ENCODE measurements around the gene TAF1B. TPM values are rescaled to one million over a fixed set of nuclear protein-coding genes. Genes with fewer than 3 reads are reported as not detected.

Gene TAF1B
- total and polyA plus RNA-seq, 2 donors from 2014 or later, result 8.8 to 27.7 TPM

DNA sequence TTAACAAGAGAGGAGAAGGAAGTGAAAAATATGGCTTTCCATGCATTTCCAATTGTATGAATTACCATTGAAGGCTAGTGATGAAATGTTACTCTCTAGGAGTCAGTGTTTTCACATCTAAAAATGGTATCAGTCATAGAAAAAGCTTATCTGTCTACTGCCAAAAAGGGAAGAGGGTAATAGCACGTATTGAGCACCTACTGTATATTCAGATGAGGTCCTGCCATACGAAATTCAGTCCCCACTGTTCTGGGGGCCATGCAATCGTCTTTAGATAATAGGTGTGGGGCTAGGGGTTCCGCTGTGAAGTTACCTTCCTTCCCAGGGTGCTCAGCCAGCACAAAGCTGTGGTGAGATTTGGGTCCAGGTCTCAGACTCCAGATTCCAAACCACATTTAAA, 94.0 kb downstream of the TAF1B start:
- FAIRE-seq, result no peak
- H3K4me3 ChIP-seq (ENCODE audit: low read length in 3 of 3), result no peak overlapping the region
- H3K4me1 ChIP-seq (ENCODE audit: control insufficient read depth in 2 of 3, insufficient read depth in 2 of 3, low read depth in 1 of 3, low read length in 3 of 3), result no peaks in the 10 kb centered on the region
- H3K9ac ChIP-seq (ENCODE audit: low read length in 3 of 3), result no peak overlapping the region
- no peak overlapping the region for H3K27ac ChIP-seq (ENCODE audit: low read depth in 2 of 2, low read length in 2 of 2)
- H3K36me3 ChIP-seq (ENCODE audit: control insufficient read depth in 2 of 3, insufficient read depth in 3 of 3, low read length in 3 of 3), result peaks cover 0 to 4% (median 0%) of the 10 kb centered on the region in 3 donors
- TF ChIP-seq, protein P1, sequence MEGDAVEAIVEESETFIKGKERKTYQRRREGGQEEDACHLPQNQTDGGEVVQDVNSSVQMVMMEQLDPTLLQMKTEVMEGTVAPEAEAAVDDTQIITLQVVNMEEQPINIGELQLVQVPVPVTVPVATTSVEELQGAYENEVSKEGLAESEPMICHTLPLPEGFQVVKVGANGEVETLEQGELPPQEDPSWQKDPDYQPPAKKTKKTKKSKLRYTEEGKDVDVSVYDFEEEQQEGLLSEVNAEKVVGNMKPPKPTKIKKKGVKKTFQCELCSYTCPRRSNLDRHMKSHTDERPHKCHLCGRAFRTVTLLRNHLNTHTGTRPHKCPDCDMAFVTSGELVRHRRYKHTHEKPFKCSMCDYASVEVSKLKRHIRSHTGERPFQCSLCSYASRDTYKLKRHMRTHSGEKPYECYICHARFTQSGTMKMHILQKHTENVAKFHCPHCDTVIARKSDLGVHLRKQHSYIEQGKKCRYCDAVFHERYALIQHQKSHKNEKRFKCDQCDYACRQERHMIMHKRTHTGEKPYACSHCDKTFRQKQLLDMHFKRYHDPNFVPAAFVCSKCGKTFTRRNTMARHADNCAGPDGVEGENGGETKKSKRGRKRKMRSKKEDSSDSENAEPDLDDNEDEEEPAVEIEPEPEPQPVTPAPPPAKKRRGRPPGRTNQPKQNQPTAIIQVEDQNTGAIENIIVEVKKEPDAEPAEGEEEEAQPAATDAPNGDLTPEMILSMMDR (IDR thresholded peaks at IDR 0.05; ENCODE audit: borderline replicate concordance, extremely low read depth, insufficient read depth), result no peak
- H3K27me3 ChIP-seq (ENCODE audit: control insufficient read depth, insufficient read depth, low read length), result no peaks in the 10 kb centered on the region
- DNase-seq, result no peak
- no peaks in the 10 kb centered on the region for H3K9me3 ChIP-seq (ENCODE audit: control insufficient read depth in 2 of 3, insufficient read depth in 1 of 3, low read length in 3 of 3)
- intact Hi-C loops (cut with DNase I), result no loop called here

DNA sequence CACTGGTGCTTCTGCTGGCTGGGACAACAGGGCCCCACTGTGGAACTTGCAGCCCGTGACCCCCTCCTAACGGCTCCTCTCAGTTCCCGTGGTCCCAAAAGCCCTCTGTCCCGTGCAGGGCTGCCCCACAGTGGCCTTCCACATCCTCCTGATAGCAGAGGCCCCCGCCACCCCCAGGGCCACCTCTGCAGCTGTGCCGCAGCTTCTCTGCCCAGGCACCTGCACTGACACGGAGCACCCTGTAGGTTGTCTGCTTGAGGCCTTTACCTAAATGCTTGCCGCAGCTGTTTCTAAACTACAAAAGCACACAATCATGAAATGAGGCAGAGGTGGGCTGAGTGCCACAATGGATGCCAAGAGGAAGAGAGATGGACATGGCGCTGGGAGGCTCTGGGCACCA, 94.7 kb downstream of the TAF1B start:
- FAIRE-seq, result no peak
- no peaks in the 10 kb centered on the region for H3K27me3 ChIP-seq (ENCODE audit: control insufficient read depth, insufficient read depth, low read length)
- intact Hi-C loops (cut with DNase I), result no loop called here
- DNase-seq, result peak in 1 of 5 donors; percentile 58
- H3K27ac ChIP-seq (ENCODE audit: low read depth in 2 of 2, low read length in 2 of 2), result no peak overlapping the region
- TF ChIP-seq, protein P1 (IDR thresholded peaks at IDR 0.05; ENCODE audit: borderline replicate concordance, extremely low read depth, insufficient read depth), result no peak
- no peaks in the 10 kb centered on the region for H3K9me3 ChIP-seq (ENCODE audit: control insufficient read depth in 2 of 3, insufficient read depth in 1 of 3, low read length in 3 of 3)
- no peaks in the 10 kb centered on the region for H3K4me1 ChIP-seq (ENCODE audit: control insufficient read depth in 2 of 3, insufficient read depth in 2 of 3, low read depth in 1 of 3, low read length in 3 of 3)
- H3K9ac ChIP-seq (ENCODE audit: low read length in 3 of 3), result no peak overlapping the region
- H3K4me3 ChIP-seq (ENCODE audit: low read length in 3 of 3), result no peak overlapping the region
- H3K36me3 ChIP-seq (ENCODE audit: control insufficient read depth in 2 of 3, insufficient read depth in 3 of 3, low read length in 3 of 3), result peaks cover 0 to 4% (median 0%) of the 10 kb centered on the region in 3 donors

DNA sequence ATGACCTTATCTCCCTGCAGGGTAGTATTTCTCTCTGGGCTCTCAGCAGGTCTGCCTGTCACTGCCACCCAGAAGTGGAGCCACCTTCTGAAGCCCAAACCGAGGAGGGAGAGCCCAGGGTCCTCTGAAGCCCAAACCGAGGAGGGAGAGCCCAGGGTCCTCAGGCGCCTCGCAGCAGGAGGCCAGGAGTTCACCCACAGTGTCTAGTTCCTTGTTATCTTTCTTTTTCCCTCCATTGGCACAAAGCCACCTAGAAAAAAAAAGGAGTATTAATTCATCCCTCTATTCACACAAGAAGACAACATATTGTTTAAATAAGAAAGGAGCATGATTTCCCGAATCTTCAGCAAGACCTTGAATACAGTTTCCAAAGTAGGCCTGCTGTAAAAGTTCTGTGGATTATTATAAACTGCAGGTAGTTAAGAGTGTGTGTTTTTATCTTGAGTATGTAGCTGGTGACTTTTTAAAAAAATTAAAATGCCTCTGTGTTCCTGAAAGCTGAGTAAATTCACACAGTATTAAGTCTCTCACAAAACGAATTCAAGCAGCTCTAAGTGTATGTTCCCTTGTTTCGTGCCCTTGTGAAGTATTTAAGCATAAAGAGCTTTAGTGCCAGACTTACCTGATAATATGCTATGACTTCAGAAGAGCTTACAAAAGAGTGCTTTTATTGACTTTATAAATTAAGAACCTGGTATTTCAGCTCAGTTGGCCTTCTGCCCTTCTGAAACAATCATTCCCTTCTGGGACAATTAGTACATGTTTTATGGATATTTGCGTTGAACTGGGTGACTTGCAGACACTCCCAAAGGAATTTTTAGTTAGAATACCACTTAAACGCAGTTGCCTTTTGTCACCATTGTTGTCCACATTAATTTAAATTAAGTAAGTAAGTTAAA, 96.6 kb downstream of the TAF1B start:
- intact Hi-C loops (cut with DNase I), result no loop called here
- H3K36me3 ChIP-seq (ENCODE audit: control insufficient read depth in 2 of 3, insufficient read depth in 3 of 3, low read length in 3 of 3), result no peaks in the 10 kb centered on the region
- no peak overlapping the region for H3K4me3 ChIP-seq (ENCODE audit: low read length in 3 of 3)

More for the DNA sequence above, 96.6 kb downstream of the TAF1B start:
- Histone ChIP-seq H3K27me3 (ENCODE audit: control insufficient read depth, insufficient read depth, low read length) (no peaks in the 10 kb centered on the region), H3K27ac (ENCODE audit: low read depth in 2 of 2, low read length in 2 of 2) (no peak overlapping the region), H3K9me3 (ENCODE audit: control insufficient read depth in 2 of 3, insufficient read depth in 1 of 3, low read length in 3 of 3) (no peaks in the 10 kb centered on the region), H3K9ac (ENCODE audit: low read length in 3 of 3) (no peak overlapping the region), H3K4me1 (ENCODE audit: control insufficient read depth in 2 of 3, insufficient read depth in 2 of 3, low read depth in 1 of 3, low read length in 3 of 3) (no peaks in the 10 kb centered on the region)
- FAIRE-seq, result no peak
- no peak for DNase-seq
- TF ChIP-seq, protein P1 (IDR thresholded peaks at IDR 0.05; ENCODE audit: borderline replicate concordance, extremely low read depth, insufficient read depth), result no peak

Data from kidney (tissue), 14 donors.